ENCODE results near the gene CACUL1.

DNA sequence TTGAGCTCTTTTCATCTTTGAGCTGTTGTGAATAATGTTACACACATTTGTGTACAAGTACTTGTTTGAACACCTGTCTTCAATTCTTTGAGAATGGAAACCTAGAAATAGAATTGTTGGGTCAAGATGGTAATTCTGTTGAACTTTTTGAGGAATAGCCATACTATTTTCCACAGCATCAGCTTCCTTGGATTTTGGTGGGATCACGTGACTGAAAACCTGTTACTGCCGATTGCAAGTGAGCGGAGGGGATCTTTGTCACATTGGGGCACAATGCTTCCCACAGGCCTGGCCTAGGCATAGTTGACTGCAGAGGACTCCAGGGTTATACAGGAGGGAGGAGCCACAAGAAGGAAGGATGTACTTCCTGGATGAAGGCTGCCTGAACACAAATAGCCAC, 21.3 kb upstream of the CACUL1 start:
- TF ChIP-seq, protein P1, sequence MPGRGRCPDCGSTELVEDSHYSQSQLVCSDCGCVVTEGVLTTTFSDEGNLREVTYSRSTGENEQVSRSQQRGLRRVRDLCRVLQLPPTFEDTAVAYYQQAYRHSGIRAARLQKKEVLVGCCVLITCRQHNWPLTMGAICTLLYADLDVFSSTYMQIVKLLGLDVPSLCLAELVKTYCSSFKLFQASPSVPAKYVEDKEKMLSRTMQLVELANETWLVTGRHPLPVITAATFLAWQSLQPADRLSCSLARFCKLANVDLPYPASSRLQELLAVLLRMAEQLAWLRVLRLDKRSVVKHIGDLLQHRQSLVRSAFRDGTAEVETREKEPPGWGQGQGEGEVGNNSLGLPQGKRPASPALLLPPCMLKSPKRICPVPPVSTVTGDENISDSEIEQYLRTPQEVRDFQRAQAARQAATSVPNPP (IDR thresholded peaks at IDR 0.05; ENCODE audit: borderline replicate concordance, insufficient read depth, insufficient read length), result no peak
- TF ChIP-seq ZNF239 (CRISPR knock-in tag; IDR thresholded peaks at IDR 0.05), result no peak
- no peak for TF ChIP-seq POU5F1 (IDR thresholded peaks at IDR 0.05; ENCODE audit: borderline replicate concordance, low read depth, low read length, partially characterized antibody)
- TF ChIP-seq ZFP36 (IDR thresholded peaks at IDR 0.05; ENCODE audit: low read depth, low read length, partially characterized antibody), result no peak
- TF ChIP-seq RFX1 (IDR thresholded peaks at IDR 0.05), result no peak
- TF ChIP-seq BDP1 (IDR thresholded peaks at IDR 0.05; ENCODE audit: insufficient read depth, insufficient read length), result no peak
- no peak for TF ChIP-seq POLR2AphosphoS5 (IDR thresholded peaks at IDR 0.05; ENCODE audit: control insufficient read depth, insufficient read depth, low read depth, low read length)
- TF ChIP-seq RBM14 (IDR thresholded peaks at IDR 0.05; ENCODE audit: borderline replicate concordance, insufficient read depth, low read depth, low read length), result no peak

Measured in K562 (cell line).